ENCODE results near the gene AMY1A.
"Not testable (repeated sequence)": the region's sequence is repeated elsewhere in the genome, so short reads cannot be mapped to it uniquely, and the experiment has no call there.

Gene AMY1A

DNA sequence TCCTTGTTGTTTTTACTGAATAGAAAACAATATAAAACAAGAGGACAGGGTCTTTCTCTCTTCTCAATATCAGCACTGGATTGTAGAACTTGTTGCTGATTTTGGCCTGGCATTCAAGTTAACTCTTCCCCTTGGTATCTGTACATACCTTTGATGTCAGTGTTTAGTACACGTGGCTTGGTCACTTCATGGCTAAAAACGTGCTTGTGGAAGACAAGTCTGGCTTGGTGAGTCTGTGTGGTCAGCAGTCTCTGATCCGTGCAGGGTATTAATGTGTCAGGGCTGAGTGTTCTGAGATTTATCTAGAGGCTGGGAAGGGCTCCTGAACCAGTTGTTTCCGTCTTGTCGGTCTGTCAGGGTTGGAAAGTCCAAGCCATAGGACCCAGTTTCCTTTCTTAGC is at the start of gene AMY1A:
Gene AMY1A, plus strand, starts transcription at position 301 of the 400 bp plus-strand sequence. CDS start 571 bp downstream, outside the sequence.
- not testable (repeated sequence) for DNase-seq (ENCODE audit: low spot score)

DNA sequence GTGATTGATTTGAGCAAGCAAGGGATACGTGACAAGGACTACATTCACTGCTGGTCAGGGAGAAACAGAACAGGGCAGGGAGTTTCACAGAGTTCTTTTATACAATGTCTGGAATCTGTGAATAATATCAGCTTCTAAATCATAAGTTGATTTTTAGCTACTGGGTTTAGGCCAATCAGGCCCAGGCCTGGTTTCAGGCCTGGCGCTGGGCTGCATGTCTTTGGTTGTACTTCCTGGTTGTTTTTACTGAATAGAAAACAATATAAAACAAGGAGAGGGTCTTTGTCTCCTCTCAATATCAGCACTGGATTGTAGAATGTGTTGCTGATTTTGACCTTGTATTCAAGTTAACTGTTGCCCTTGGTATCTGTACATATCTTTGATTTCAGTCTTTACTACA is 39.2 kb upstream of the AMY1A start:
- no peak for DNase-seq (ENCODE audit: low spot score)

DNA sequence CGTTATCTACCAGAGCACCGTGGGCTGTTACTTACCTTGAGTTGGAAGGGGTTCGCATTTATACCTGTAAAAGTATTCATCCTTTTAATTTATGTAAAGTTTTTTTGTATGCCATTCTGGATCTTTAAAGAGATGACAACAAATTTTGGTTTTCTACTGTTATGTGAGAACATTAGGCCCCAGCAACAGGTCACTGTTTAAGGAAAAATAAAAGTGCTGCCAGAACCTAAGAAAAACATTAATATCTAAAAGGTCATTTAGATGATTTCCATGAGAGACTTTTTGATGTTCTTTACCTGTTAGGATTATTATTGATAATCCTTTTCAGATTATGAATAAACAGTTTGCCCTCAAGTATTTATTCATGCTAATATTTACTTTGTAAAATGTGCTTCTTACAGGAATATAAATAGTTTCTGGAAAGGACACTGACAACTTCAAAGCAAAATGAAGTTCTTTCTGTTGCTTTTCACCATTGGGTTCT is 38.5 kb upstream of the AMY1A start, which contains the start of gene AMY2A:
Gene AMY2A, plus strand, starts transcription at position 434 of the 484 bp plus-strand sequence. Its CDS starts 14 bp downstream, at position 448.
- DNase-seq (ENCODE audit: low spot score) = not testable (repeated sequence)

DNA sequence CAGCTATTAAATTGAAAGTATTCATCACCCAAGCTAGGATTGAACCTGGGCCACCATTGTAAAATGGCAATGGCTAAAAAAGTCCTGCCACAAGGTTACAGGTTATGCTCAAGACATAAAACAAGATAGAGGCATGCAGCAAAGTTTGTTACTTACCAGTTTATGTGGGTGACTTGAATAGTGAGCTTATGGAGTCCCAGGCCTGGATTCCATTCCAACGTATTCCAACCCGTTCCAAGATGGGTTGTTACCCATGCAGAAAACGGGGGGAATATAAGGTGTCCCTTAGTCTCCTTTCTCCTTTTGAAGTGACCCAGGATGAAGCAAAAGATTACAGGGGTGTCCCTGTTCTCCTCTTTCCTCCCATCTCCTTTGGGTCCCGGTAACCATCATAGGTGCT is 28.1 kb upstream of the AMY1A start:
- DNase-seq (ENCODE audit: low spot score) = not testable (repeated sequence)

DNA sequence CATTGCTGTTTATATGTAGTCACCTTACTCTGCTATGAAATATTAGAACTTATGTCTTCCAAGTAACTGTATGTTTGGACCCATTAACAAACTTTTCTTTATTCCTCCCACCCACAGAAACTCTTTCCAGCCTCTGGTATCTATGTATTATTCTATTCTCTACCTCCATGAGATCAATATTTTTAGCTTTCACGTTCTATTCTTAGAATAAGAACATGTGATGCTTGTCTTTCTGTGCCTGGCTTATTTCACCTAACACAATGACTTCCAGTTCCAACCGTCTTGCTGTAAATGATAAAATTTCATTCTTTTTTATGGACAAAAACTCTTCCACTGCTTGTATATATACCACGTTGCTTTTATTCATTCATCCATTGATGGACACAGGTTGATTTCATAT is 14.4 kb upstream of the AMY1A start:
- not testable (repeated sequence) for DNase-seq (ENCODE audit: low spot score)

GRCh38 chr1:103643908-103644307 is 11.7 kb upstream of the AMY1A start:
- DNase-seq (ENCODE audit: low spot score) = not testable (repeated sequence)

DNA sequence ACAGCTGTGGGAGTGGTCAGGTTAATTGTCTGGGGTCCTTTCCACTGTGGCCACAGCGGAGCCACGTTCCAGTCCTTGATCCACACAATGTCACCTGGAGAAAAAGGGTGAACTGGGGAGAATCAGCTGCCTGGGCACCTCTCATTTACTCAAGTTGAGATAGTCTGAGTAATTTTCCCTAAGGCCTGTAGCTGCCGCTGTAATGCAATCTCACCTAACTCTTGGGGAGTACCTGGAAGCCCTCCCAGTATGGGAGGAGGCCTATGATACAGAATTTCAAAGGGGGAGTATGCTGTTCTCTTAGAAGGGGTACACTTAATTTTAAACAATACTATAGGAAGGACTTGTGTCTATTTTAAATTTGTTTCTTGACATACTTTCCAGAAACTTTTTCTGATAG is 5.3 kb upstream of the AMY1A start:
- DNase-seq (ENCODE audit: low spot score) = not testable (repeated sequence)

- not testable (repeated sequence) for DNase-seq (ENCODE audit: low spot score)
Measured at GRCh38 chr1:103650889-103651288, 4.7 kb upstream of the AMY1A start.

- DNase-seq (ENCODE audit: low spot score) = not testable (repeated sequence)
Measured at GRCh38 chr1:103654133-103654532, 1.4 kb upstream of the AMY1A start.

GRCh38 chr1:103676335-103676734 is 20.8 kb downstream of the AMY1A start:
- not testable (repeated sequence) for DNase-seq (ENCODE audit: low spot score)

DNA sequence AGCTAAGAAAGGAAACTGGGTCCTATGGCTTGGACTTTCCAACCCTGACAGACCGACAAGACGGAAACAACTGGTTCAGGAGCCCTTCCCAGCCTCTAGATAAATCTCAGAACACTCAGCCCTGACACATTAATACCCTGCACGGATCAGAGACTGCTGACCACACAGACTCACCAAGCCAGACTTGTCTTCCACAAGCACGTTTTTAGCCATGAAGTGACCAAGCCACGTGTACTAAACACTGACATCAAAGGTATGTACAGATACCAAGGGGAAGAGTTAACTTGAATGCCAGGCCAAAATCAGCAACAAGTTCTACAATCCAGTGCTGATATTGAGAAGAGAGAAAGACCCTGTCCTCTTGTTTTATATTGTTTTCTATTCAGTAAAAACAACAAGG is 40.5 kb downstream of the AMY1A start, which contains the start of gene AMY1B:
Gene AMY1B, minus strand, starts transcription at position 101 of the 400 bp plus-strand sequence. CDS start 571 bp downstream, outside the sequence.
- not testable (repeated sequence) for DNase-seq (ENCODE audit: low spot score)

GRCh38 chr1:103697430-103697829 is 41.9 kb downstream of the AMY1A start:
- not testable (repeated sequence) for DNase-seq (ENCODE audit: low spot score)

DNA sequence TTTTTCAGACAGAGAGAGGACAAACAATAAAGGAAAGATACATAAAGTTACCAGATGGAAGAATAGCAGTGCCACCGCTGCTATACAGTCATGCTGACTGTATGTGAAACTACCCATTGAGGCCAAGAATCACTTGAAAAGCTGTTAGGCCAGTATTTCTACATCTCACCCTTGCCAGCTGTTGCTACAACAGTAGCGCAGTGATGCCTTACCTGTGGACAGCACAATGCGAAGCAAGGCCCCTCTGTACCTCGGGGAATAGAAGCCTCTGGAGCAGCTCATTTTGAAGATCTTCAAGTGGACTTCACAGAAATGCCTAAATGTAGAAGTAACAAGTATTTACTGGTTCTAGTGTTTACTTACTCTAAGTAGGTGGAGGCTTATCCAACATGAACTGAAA is 45.1 kb downstream of the AMY1A start:
- DNase-seq (ENCODE audit: low spot score) = not testable (repeated sequence)

DNA sequence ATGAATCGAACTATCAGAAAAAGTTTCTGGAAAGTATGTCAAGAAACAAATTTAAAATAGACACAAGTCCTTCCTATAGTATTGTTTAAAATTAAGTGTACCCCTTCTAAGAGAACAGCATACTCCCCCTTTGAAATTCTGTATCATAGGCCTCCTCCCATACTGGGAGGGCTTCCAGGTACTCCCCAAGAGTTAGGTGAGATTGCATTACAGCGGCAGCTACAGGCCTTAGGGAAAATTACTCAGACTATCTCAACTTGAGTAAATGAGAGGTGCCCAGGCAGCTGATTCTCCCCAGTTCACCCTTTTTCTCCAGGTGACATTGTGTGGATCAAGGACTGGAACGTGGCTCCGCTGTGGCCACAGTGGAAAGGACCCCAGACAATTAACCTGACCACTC is 45.7 kb downstream of the AMY1A start:
- not testable (repeated sequence) for DNase-seq (ENCODE audit: low spot score)

- DNase-seq (ENCODE audit: low spot score) = not testable (repeated sequence)
Measured at GRCh38 chr1:103707670-103708069, 52.1 kb downstream of the AMY1A start.

DNA sequence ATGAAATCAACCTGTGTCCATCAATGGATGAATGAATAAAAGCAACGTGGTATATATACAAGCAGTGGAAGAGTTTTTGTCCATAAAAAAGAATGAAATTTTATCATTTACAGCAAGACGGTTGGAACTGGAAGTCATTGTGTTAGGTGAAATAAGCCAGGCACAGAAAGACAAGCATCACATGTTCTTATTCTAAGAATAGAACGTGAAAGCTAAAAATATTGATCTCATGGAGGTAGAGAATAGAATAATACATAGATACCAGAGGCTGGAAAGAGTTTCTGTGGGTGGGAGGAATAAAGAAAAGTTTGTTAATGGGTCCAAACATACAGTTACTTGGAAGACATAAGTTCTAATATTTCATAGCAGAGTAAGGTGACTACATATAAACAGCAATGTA is 54.8 kb downstream of the AMY1A start:
- DNase-seq (ENCODE audit: low spot score) = not testable (repeated sequence)

All from iPS-NIHi11 (cell line).